ENCODE measurements around the gene CAPN14.

GRCh38 chr2:31238126-31238905 lies 21.0 kb upstream of the CAPN14 start:
- no peak for TF ChIP-seq EP300 (IDR thresholded peaks at IDR 0.05)
- TF ChIP-seq CTCF (IDR thresholded peaks at IDR 0.05), result no peak

Data from sigmoid colon (tissue), 4 donors.